SK-N-MC (cell line): Measurements from ENCODE around the gene SPDYE3.
"Not testable (repeated sequence)": the region's sequence is repeated elsewhere in the genome, so short reads cannot be mapped to it uniquely, and the experiment has no call there.

Experiments used
- EZH2 ChIP-seq: fragments of 200-600 bp; sonication (generic); IDR thresholded peaks from one replicate; pipeline ENCODE4 v1.6.1; 2017; ENCODE audit warnings: antibody characterized with exemption
- POLR2AphosphoS5 ChIP-seq: IDR thresholded peaks from 2 replicates; pipeline ENCODE4 v1.6.1; 2012; ENCODE audit warnings: mild to moderate bottlenecking, low read depth, low read length, borderline replicate concordance

GRCh38 chr7:100344560-100345287 lies 37.2 kb downstream of the SPDYE3 start:
- TF ChIP-seq EZH2, POLR2AphosphoS5: not testable (repeated sequence)
